NCI-H1092 (cell line): Measurements from ENCODE around the gene TOX2.
A peak's percentile ranks its signal among the peaks of the same experiment; 100 is the strongest.

Experiments used
- DNase-seq: peaks from one replicate; lab custom pipeline; 2025; lab: John Stamatoyannopoulos, UW

Gene TOX2

GRCh38 chr20:43914311-43915210 lies at the start of gene TOX2:
Gene TOX2 (plus strand): TSS chr20:43914852. CDS start chr20:43914892, 40 bp downstream.
- DNase-seq: peak; percentile 10

- no peak for DNase-seq
These were observed 46.6 kb upstream of the TOX2 start for GRCh38 chr20:43868091-43868490.

GRCh38 chr20:43870484-43870883 lies 44.2 kb upstream of the TOX2 start:
- DNase-seq: no peak

- no peak for DNase-seq
These were observed 35.9 kb upstream of the TOX2 start for GRCh38 chr20:43878776-43879175.

GRCh38 chr20:43893930-43894329 lies 20.7 kb upstream of the TOX2 start:
- no peak for DNase-seq

- DNase-seq: no peak
These were observed 20.2 kb upstream of the TOX2 start for GRCh38 chr20:43894491-43894890.

- DNase-seq: no peak
These were observed 19.4 kb upstream of the TOX2 start for GRCh38 chr20:43895235-43895634.

- no peak for DNase-seq
These were observed 15.2 kb upstream of the TOX2 start for GRCh38 chr20:43899274-43900120.

GRCh38 chr20:43900121-43900466 lies 14.6 kb upstream of the TOX2 start:
- DNase-seq: no peak

GRCh38 chr20:43900496-43900895 lies 14.2 kb upstream of the TOX2 start:
- DNase-seq: no peak

- DNase-seq: no peak
These were observed 13.4 kb upstream of the TOX2 start for GRCh38 chr20:43901296-43901695.

- no peak for DNase-seq
These were observed 10.5 kb upstream of the TOX2 start for GRCh38 chr20:43903953-43904826.

- DNase-seq: no peak
These were observed 9.8 kb upstream of the TOX2 start for GRCh38 chr20:43904827-43905177.

GRCh38 chr20:43906505-43907034 lies 8.1 kb upstream of the TOX2 start:
- no peak for DNase-seq

GRCh38 chr20:43909211-43909610 lies 5.4 kb upstream of the TOX2 start:
- DNase-seq: no peak

- no peak for DNase-seq
These were observed 4.9 kb upstream of the TOX2 start for GRCh38 chr20:43909720-43910119.

- DNase-seq: no peak
These were observed 4.1 kb upstream of the TOX2 start for GRCh38 chr20:43910564-43910963.

- DNase-seq: no peak
These were observed 3.6 kb upstream of the TOX2 start for GRCh38 chr20:43911066-43911465.

GRCh38 chr20:43913291-43914025 lies 1.2 kb upstream of the TOX2 start:
- no peak for DNase-seq

- no peak for DNase-seq
These were observed 790 bp downstream of the TOX2 start for GRCh38 chr20:43915211-43916072.
